ENCODE measurements around the gene TBC1D7. TPM values are rescaled to one million over a fixed set of nuclear protein-coding genes. Genes with fewer than 3 reads are reported as not detected.

Gene TBC1D7
- total RNA-seq: 26.2 and 30.2 TPM in 2 replicates

- DNase-seq (ENCODE audit: extremely low read depth, low read depth, low spot score): no peak
Observed at GRCh38 chr6:13328076-13328874, at the start of gene TBC1D7. TSS of gene TBC1D7 (minus strand) at chr6:13328537. CDS start at chr6:13326898, 1,639 bp downstream.

- no peak for DNase-seq (ENCODE audit: extremely low read depth, low read depth, low spot score)
Observed at GRCh38 chr6:13377054-13377758, 48.9 kb upstream of the TBC1D7 start.

- no peak for DNase-seq (ENCODE audit: extremely low read depth, low read depth, low spot score)
Observed at GRCh38 chr6:13375360-13375878, 47.1 kb upstream of the TBC1D7 start.

- DNase-seq (ENCODE audit: extremely low read depth, low read depth, low spot score): no peak
Observed at GRCh38 chr6:13373919-13374318, 45.6 kb upstream of the TBC1D7 start.

GRCh38 chr6:13373488-13373886, 45.1 kb upstream of the TBC1D7 start:
- no peak for DNase-seq (ENCODE audit: extremely low read depth, low read depth, low spot score)

GRCh38 chr6:13372688-13373487, 44.6 kb upstream of the TBC1D7 start:
- DNase-seq (ENCODE audit: extremely low read depth, low read depth, low spot score): no peak

GRCh38 chr6:13372076-13372475, 43.7 kb upstream of the TBC1D7 start:
- no peak for DNase-seq (ENCODE audit: extremely low read depth, low read depth, low spot score)

GRCh38 chr6:13371421-13372072, 43.2 kb upstream of the TBC1D7 start:
- no peak for DNase-seq (ENCODE audit: extremely low read depth, low read depth, low spot score)

- no peak for DNase-seq (ENCODE audit: extremely low read depth, low read depth, low spot score)
Observed at GRCh38 chr6:13370623-13371022, 42.3 kb upstream of the TBC1D7 start.

GRCh38 chr6:13369591-13369990, 41.3 kb upstream of the TBC1D7 start:
- DNase-seq (ENCODE audit: extremely low read depth, low read depth, low spot score): no peak

GRCh38 chr6:13368731-13369115, 40.4 kb upstream of the TBC1D7 start:
- DNase-seq (ENCODE audit: extremely low read depth, low read depth, low spot score): no peak

- no peak for DNase-seq (ENCODE audit: extremely low read depth, low read depth, low spot score)
Observed at GRCh38 chr6:13368079-13368730, 39.9 kb upstream of the TBC1D7 start.

GRCh38 chr6:13367396-13367795, 39.1 kb upstream of the TBC1D7 start:
- no peak for DNase-seq (ENCODE audit: extremely low read depth, low read depth, low spot score)

- no peak for DNase-seq (ENCODE audit: extremely low read depth, low read depth, low spot score)
Observed at GRCh38 chr6:13365320-13365719, 37.0 kb upstream of the TBC1D7 start.

GRCh38 chr6:13364842-13365241, 36.5 kb upstream of the TBC1D7 start:
- no peak for DNase-seq (ENCODE audit: extremely low read depth, low read depth, low spot score)

GRCh38 chr6:13362412-13362811, 34.1 kb upstream of the TBC1D7 start:
- no peak for DNase-seq (ENCODE audit: extremely low read depth, low read depth, low spot score)

- no peak for DNase-seq (ENCODE audit: extremely low read depth, low read depth, low spot score)
Observed at GRCh38 chr6:13360671-13361540, 32.6 kb upstream of the TBC1D7 start.

- DNase-seq (ENCODE audit: extremely low read depth, low read depth, low spot score): no peak
Observed at GRCh38 chr6:13359287-13359686, 30.9 kb upstream of the TBC1D7 start.

- no peak for DNase-seq (ENCODE audit: extremely low read depth, low read depth, low spot score)
Observed at GRCh38 chr6:13358511-13358910, 30.2 kb upstream of the TBC1D7 start.
